ENCODE results near the gene TBCC. TPM values are rescaled to one million over a fixed set of nuclear protein-coding genes. Genes with fewer than 3 reads are reported as not detected.
"Not testable (repeated sequence)": the region's sequence is repeated elsewhere in the genome, so short reads cannot be mapped to it uniquely, and the experiment has no call there.

The TBCC gene
- total and polyA plus RNA-seq, 9 donors, result 14.3 to 27.0 (median 16.1) TPM

- not testable (repeated sequence) for H3K4me1 ChIP-seq (ENCODE audit: control insufficient read depth, insufficient read depth, low read length); H3K9me3 ChIP-seq (replicated peaks; ENCODE audit: control insufficient read depth, low read depth, low read length); DNase-seq; H3K27ac ChIP-seq (ENCODE audit: low read length); H3K4me3 ChIP-seq (ENCODE audit: low read length); H3K27me3 ChIP-seq (ENCODE audit: control insufficient read depth, insufficient read depth, low read length); H3K36me3 ChIP-seq (ENCODE audit: control insufficient read depth, insufficient read depth, low read length)
- no CpG with 5 or more reads among the region's 3 CpGs for WGBS (ENCODE audit: insufficient coverage)
These were observed 43.1 kb downstream of the TBCC start for GRCh38 chr6:42702786-42703185.

- Histone ChIP-seq H3K27me3 (ENCODE audit: control insufficient read depth, insufficient read depth, low read length) (no peaks in the 10 kb centered on the region), H3K36me3 (ENCODE audit: control insufficient read depth, insufficient read depth, low read length) (no peaks in the 10 kb centered on the region), H3K4me1 (ENCODE audit: control insufficient read depth, insufficient read depth, low read length) (peaks cover 2% of the 10 kb centered on the region), H3K4me3 (ENCODE audit: low read length) (no peak overlapping the region), H3K27ac (ENCODE audit: low read length) (no peak overlapping the region), H3K9me3 (replicated peaks; ENCODE audit: control insufficient read depth, low read depth, low read length) (no peaks in the 10 kb centered on the region)
- no CpG with 5 or more reads among the region's 2 CpGs for WGBS (ENCODE audit: insufficient coverage)
- DNase-seq, result no peak
These were observed 43.7 kb downstream of the TBCC start for GRCh38 chr6:42702200-42702599.

GRCh38 chr6:42698217-42698616 is 47.7 kb downstream of the TBCC start:
- Histone ChIP-seq H3K4me3 (ENCODE audit: low read length) (no peak overlapping the region), H3K4me1 (ENCODE audit: control insufficient read depth, insufficient read depth, low read length) (peaks cover 4% of the 10 kb centered on the region)

GRCh38 chr6:42697268-42697655 is 48.6 kb downstream of the TBCC start:
- WGBS (ENCODE audit: insufficient coverage), result 88% methylated on average over 2 of the region's 5 CpGs
- no peaks in the 10 kb centered on the region for H3K9me3 ChIP-seq (replicated peaks; ENCODE audit: control insufficient read depth, low read depth, low read length)
- no peak overlapping the region for H3K4me3 ChIP-seq (ENCODE audit: low read length)
- no peaks in the 10 kb centered on the region for H3K27me3 ChIP-seq (ENCODE audit: control insufficient read depth, insufficient read depth, low read length)
- no peak overlapping the region for H3K27ac ChIP-seq (ENCODE audit: low read length)
- peaks cover 4% of the 10 kb centered on the region for H3K4me1 ChIP-seq (ENCODE audit: control insufficient read depth, insufficient read depth, low read length)
- H3K36me3 ChIP-seq (ENCODE audit: control insufficient read depth, insufficient read depth, low read length), result peaks cover 19% of the 10 kb centered on the region
- no peak for DNase-seq

More at GRCh38 chr6:42698217-42698616, 47.7 kb downstream of the TBCC start:
- peaks cover 11% of the 10 kb centered on the region for H3K36me3 ChIP-seq (ENCODE audit: control insufficient read depth, insufficient read depth, low read length)
- WGBS (ENCODE audit: insufficient coverage), result 73% methylated on average over 12 of the region's 13 CpGs
- no peak overlapping the region for H3K27ac ChIP-seq (ENCODE audit: low read length)
- DNase-seq, result no peak
- H3K9me3 ChIP-seq (replicated peaks; ENCODE audit: control insufficient read depth, low read depth, low read length), result no peaks in the 10 kb centered on the region
- H3K27me3 ChIP-seq (ENCODE audit: control insufficient read depth, insufficient read depth, low read length), result no peaks in the 10 kb centered on the region

- peaks cover 22% of the 10 kb centered on the region for H3K36me3 ChIP-seq (ENCODE audit: control insufficient read depth, insufficient read depth, low read length)
- no peaks in the 10 kb centered on the region for H3K9me3 ChIP-seq (replicated peaks; ENCODE audit: control insufficient read depth, low read depth, low read length)
- no peak overlapping the region for H3K4me3 ChIP-seq (ENCODE audit: low read length)
- 56% methylated on average over 5 of the region's 7 CpGs for WGBS (ENCODE audit: insufficient coverage)
- H3K4me1 ChIP-seq (ENCODE audit: control insufficient read depth, insufficient read depth, low read length), result peaks cover 4% of the 10 kb centered on the region
- no peak overlapping the region for H3K27ac ChIP-seq (ENCODE audit: low read length)
- peak; percentile 38 for DNase-seq
- no peaks in the 10 kb centered on the region for H3K27me3 ChIP-seq (ENCODE audit: control insufficient read depth, insufficient read depth, low read length)
These were observed 49.2 kb downstream of the TBCC start for GRCh38 chr6:42696526-42697267.

GRCh38 chr6:42694586-42694985 is 51.3 kb downstream of the TBCC start:
- peak; percentile 21 for DNase-seq
- peaks cover 36% of the 10 kb centered on the region for H3K36me3 ChIP-seq (ENCODE audit: control insufficient read depth, insufficient read depth, low read length)
- WGBS (ENCODE audit: insufficient coverage), result no CpG with 5 or more reads among the region's 4 CpGs
- H3K27ac ChIP-seq (ENCODE audit: low read length), result no peak overlapping the region
- H3K4me3 ChIP-seq (ENCODE audit: low read length), result no peak overlapping the region
- peaks cover 4% of the 10 kb centered on the region for H3K4me1 ChIP-seq (ENCODE audit: control insufficient read depth, insufficient read depth, low read length)
- H3K27me3 ChIP-seq (ENCODE audit: control insufficient read depth, insufficient read depth, low read length), result no peaks in the 10 kb centered on the region
- no peaks in the 10 kb centered on the region for H3K9me3 ChIP-seq (replicated peaks; ENCODE audit: control insufficient read depth, low read depth, low read length)

Other genes with a start within 250 kb of the TBCC start
- 22.6 TPM for gene UBR2, start 182.1 kb downstream of the TBCC start, total RNA-seq
- gene UBR2, start 182.1 kb downstream of the TBCC start, polyA plus RNA-seq (ENCODE audit: insufficient read depth in 1 of 8, insufficient read length in 8 of 8, low replicate concordance in 1 of 8), result 10 to 100 TPM; 13.5 to 18.6 (median 15.1) TPM
- gene PRPH2, start 23.5 kb downstream of the TBCC start, total RNA-seq, result 5.3 TPM
- 1 to 10 TPM; 2.1 to 6.2 (median 4.7) TPM for gene PRPH2, start 23.5 kb downstream of the TBCC start, polyA plus RNA-seq (ENCODE audit: insufficient read depth in 1 of 8, insufficient read length in 8 of 8, low replicate concordance in 1 of 8)
- 8.1 TPM for gene BICRAL, start 35.9 kb upstream of the TBCC start, total RNA-seq
- 10 to 100 TPM in 7 of 8 donors, 1 to 10 TPM in 1; 9.9 to 12.8 (median 10.8) TPM for gene BICRAL, start 35.9 kb upstream of the TBCC start, polyA plus RNA-seq (ENCODE audit: insufficient read depth in 1 of 8, insufficient read length in 8 of 8, low replicate concordance in 1 of 8)
- 78.6 TPM for gene RPL7L1, start 133.5 kb upstream of the TBCC start, total RNA-seq
- gene RPL7L1, start 133.5 kb upstream of the TBCC start, polyA plus RNA-seq (ENCODE audit: insufficient read depth in 1 of 8, insufficient read length in 8 of 8, low replicate concordance in 1 of 8), result 10 to 100 TPM; 60.7 to 87.9 (median 74.9) TPM
- not detected for gene PTCRA, start 169.9 kb upstream of the TBCC start, total RNA-seq
- gene PTCRA, start 169.9 kb upstream of the TBCC start, polyA plus RNA-seq (ENCODE audit: insufficient read depth in 1 of 8, insufficient read length in 8 of 8, low replicate concordance in 1 of 8), result under 1 TPM in 3 of 8 donors, not detected in 5; 0.16 to 0.27 (median 0.25) TPM
- 16.8 TPM for gene CNPY3, start 183.4 kb upstream of the TBCC start, total RNA-seq
- 10 to 100 TPM; 27.3 to 41.6 (median 33.1) TPM for gene CNPY3, start 183.4 kb upstream of the TBCC start, polyA plus RNA-seq (ENCODE audit: insufficient read depth in 1 of 8, insufficient read length in 8 of 8, low replicate concordance in 1 of 8)
- 0.22 TPM for gene GNMT, start 214.7 kb upstream of the TBCC start, total RNA-seq
- 1 to 10 TPM in 1 of 8 donors, under 1 TPM in 7; 0.10 to 1.0 (median 0.51) TPM for gene GNMT, start 214.7 kb upstream of the TBCC start, polyA plus RNA-seq (ENCODE audit: insufficient read depth in 1 of 8, insufficient read length in 8 of 8, low replicate concordance in 1 of 8)
- gene PEX6, start 233.1 kb upstream of the TBCC start, total RNA-seq, result 15.5 TPM
- 10 to 100 TPM; 13.0 to 28.4 (median 20.8) TPM for gene PEX6, start 233.1 kb upstream of the TBCC start, polyA plus RNA-seq (ENCODE audit: insufficient read depth in 1 of 8, insufficient read length in 8 of 8, low replicate concordance in 1 of 8)
- gene PPP2R5D, start 238.5 kb upstream of the TBCC start, total RNA-seq, result 34.7 TPM
- gene PPP2R5D, start 238.5 kb upstream of the TBCC start, polyA plus RNA-seq (ENCODE audit: insufficient read depth in 1 of 8, insufficient read length in 8 of 8, low replicate concordance in 1 of 8), result 10 to 100 TPM; 38.3 to 54.8 (median 46.0) TPM